Loucy (cell line): ENCODE results near the gene ASIC2.

Experiments used
- H2AFZ ChIP-seq: fragments of 200-600 bp; sonication (generic); 2 replicates; pipeline ENCODE4 v1.6.0; 2016; ENCODE audit warnings: antibody characterized with exemption, mild to moderate bottlenecking, low read length, moderate library complexity
- H3F3A ChIP-seq: fragments of 200-600 bp; 2 replicates; pipeline ENCODE4 v1.6.0; 2016; ENCODE audit warnings: antibody characterized with exemption, low read depth, mild to moderate bottlenecking
- H3K27me3 ChIP-seq: fragments of 200-600 bp; sonication (generic); 2 replicates; pipeline ENCODE4 v1.6.1; 2014; ENCODE audit warnings: low read length, mild to moderate bottlenecking; ENCODE audit not compliant: insufficient read depth, poor library complexity, severe bottlenecking
- H3K36me3 ChIP-seq: fragments of 200-600 bp; sonication (generic); 2 replicates; pipeline ENCODE4 v1.6.1; 2016; ENCODE audit warnings: low read length; ENCODE audit not compliant: insufficient read depth
- H3K4me1 ChIP-seq: fragments of 200-600 bp; sonication (generic); 2 replicates; pipeline ENCODE4 v1.5.1; 2014; ENCODE audit warnings: low read length, mild to moderate bottlenecking; ENCODE audit not compliant: insufficient read depth, poor library complexity, severe bottlenecking
- H3K4me2 ChIP-seq: fragments of 200-600 bp; sonication (generic); 2 replicates; pipeline ENCODE4 v1.6.0; 2014; ENCODE audit warnings: antibody characterized with exemption, low read length, low read depth, mild to moderate bottlenecking; ENCODE audit not compliant: poor library complexity, severe bottlenecking
- H3K4me3 ChIP-seq: fragments of 200-600 bp; sonication (generic); 2 replicates; pipeline ENCODE4 v1.5.1; 2014; ENCODE audit warnings: low read length, mild to moderate bottlenecking, mixed read lengths; ENCODE audit not compliant: poor library complexity, severe bottlenecking
- H3K79me2 ChIP-seq: fragments of 200-600 bp; sonication (generic); 2 replicates; pipeline ENCODE4 v1.6.1; 2014; ENCODE audit warnings: low read length; ENCODE audit not compliant: insufficient read depth
- H3K9ac ChIP-seq: fragments of 200-600 bp; sonication (generic); 2 replicates; pipeline ENCODE4 v1.6.0; 2014; ENCODE audit warnings: mild to moderate bottlenecking, low read depth, low read length, moderate library complexity; ENCODE audit not compliant: poor library complexity, severe bottlenecking
- H3K9me2 ChIP-seq: fragments of 200-600 bp; sonication (generic); replicated peaks from 2 replicates; pipeline ENCODE4 v1.6.1; 2016; ENCODE audit warnings: low read depth, low read length, mixed read lengths
- H3K9me3 ChIP-seq: fragments of 200-600 bp; sonication (generic); 2 replicates; pipeline ENCODE4 v1.6.1; 2014; ENCODE audit warnings: mild to moderate bottlenecking, antibody characterized with exemption, low read length, low read depth; ENCODE audit not compliant: insufficient read depth
- H4K20me1 ChIP-seq: fragments of 200-600 bp; sonication (generic); 2 replicates; pipeline ENCODE4 v1.6.0; 2014; ENCODE audit warnings: antibody characterized with exemption, low read length, mild to moderate bottlenecking; ENCODE audit not compliant: insufficient read depth, poor library complexity, severe bottlenecking
- EZH2phosphoT487 ChIP-seq: fragments of 200-600 bp; IDR thresholded peaks from 2 replicates; pipeline ENCODE4 v1.6.1; 2018; ENCODE audit warnings: antibody characterized with exemption, mild to moderate bottlenecking, moderate library complexity, borderline replicate concordance
- TF ChIP-seq, protein P1 (sequence below): fragments of 200-600 bp; sonication (generic); conservative IDR thresholded peaks from 2 replicates; pipeline ENCODE4 v1.5.1; 2014; ENCODE audit warnings: mild to moderate bottlenecking, antibody characterized with exemption, low read length

The ASIC2 gene

DNA sequence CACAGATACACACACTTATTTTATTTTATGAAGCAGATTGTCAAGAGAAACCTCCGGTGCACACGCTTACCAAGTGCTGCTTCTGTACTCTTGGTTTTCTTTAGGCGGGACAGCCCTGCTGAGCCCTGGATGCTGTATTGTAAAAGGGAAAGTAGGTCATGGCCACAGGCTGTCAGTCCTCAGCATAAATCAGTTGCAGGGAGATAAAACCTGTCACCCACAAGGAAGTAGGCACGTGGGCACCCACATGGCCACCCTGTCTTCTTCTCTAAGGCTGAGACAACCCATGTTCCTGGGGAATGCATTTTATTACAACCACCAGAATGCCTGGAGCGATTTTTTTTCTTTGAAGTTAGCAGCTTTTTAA, 59.3 kb downstream of the ASIC2 start:
- no peak for TF ChIP-seq EZH2phosphoT487
- TF ChIP-seq, protein P1, sequence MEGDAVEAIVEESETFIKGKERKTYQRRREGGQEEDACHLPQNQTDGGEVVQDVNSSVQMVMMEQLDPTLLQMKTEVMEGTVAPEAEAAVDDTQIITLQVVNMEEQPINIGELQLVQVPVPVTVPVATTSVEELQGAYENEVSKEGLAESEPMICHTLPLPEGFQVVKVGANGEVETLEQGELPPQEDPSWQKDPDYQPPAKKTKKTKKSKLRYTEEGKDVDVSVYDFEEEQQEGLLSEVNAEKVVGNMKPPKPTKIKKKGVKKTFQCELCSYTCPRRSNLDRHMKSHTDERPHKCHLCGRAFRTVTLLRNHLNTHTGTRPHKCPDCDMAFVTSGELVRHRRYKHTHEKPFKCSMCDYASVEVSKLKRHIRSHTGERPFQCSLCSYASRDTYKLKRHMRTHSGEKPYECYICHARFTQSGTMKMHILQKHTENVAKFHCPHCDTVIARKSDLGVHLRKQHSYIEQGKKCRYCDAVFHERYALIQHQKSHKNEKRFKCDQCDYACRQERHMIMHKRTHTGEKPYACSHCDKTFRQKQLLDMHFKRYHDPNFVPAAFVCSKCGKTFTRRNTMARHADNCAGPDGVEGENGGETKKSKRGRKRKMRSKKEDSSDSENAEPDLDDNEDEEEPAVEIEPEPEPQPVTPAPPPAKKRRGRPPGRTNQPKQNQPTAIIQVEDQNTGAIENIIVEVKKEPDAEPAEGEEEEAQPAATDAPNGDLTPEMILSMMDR, result no peak
- H3K4me1 ChIP-seq, result no peaks in the 10 kb centered on the region
- no peak overlapping the region for H2AFZ ChIP-seq
- no peak overlapping the region for H3K4me2 ChIP-seq
- no peak overlapping the region for H3K9ac ChIP-seq
- H3K9me3 ChIP-seq, result no peaks in the 10 kb centered on the region
- H3K27me3 ChIP-seq, result no peaks in the 10 kb centered on the region
- H3K9me2 ChIP-seq, result no peaks in the 10 kb centered on the region
- H3K36me3 ChIP-seq, result no peaks in the 10 kb centered on the region
- no peaks in the 10 kb centered on the region for H4K20me1 ChIP-seq
- no peak overlapping the region for H3K4me3 ChIP-seq
- no peaks in the 10 kb centered on the region for H3K79me2 ChIP-seq
- no peaks in the 10 kb centered on the region for H3F3A ChIP-seq

GRCh38 chr17:33229499-33229898, 63.6 kb downstream of the ASIC2 start:
- no peaks in the 10 kb centered on the region for H4K20me1 ChIP-seq
- H3F3A ChIP-seq, result no peaks in the 10 kb centered on the region
- no peaks in the 10 kb centered on the region for H3K9me2 ChIP-seq
- H3K79me2 ChIP-seq, result no peaks in the 10 kb centered on the region
- H3K9me3 ChIP-seq, result no peaks in the 10 kb centered on the region
- no peaks in the 10 kb centered on the region for H3K27me3 ChIP-seq
- H3K9ac ChIP-seq, result no peak overlapping the region
- TF ChIP-seq EZH2phosphoT487, result no peak
- TF ChIP-seq, protein P1, result no peak
- H3K4me2 ChIP-seq, result no peak overlapping the region
- H3K4me3 ChIP-seq, result no peak overlapping the region
- no peaks in the 10 kb centered on the region for H3K4me1 ChIP-seq
- no peak overlapping the region for H2AFZ ChIP-seq
- H3K36me3 ChIP-seq, result no peaks in the 10 kb centered on the region

GRCh38 chr17:33229028-33229427, 64.1 kb downstream of the ASIC2 start:
- Histone ChIP-seq H3K27me3 (no peaks in the 10 kb centered on the region), H3K36me3 (no peaks in the 10 kb centered on the region), H4K20me1 (no peaks in the 10 kb centered on the region), H3F3A (no peaks in the 10 kb centered on the region), H3K4me1 (no peaks in the 10 kb centered on the region), H3K9me2 (no peaks in the 10 kb centered on the region), H3K4me2 (no peak overlapping the region), H2AFZ (no peak overlapping the region), H3K79me2 (no peaks in the 10 kb centered on the region), H3K9me3 (no peaks in the 10 kb centered on the region), H3K4me3 (no peak overlapping the region), H3K9ac (no peak overlapping the region)
- TF ChIP-seq, protein P1, result no peak
- no peak for TF ChIP-seq EZH2phosphoT487
